Measurements from ENCODE around the gene RASSF1. TPM values are rescaled to one million over a fixed set of nuclear protein-coding genes. Genes with fewer than 3 reads are reported as not detected.

The RASSF1 gene
- total and polyA plus RNA-seq, 2 of the 13 experiments (the other 11 are each of a cell fraction or from before 2014, with no cell fraction given) = 10.2 to 27.5 TPM

DNA sequence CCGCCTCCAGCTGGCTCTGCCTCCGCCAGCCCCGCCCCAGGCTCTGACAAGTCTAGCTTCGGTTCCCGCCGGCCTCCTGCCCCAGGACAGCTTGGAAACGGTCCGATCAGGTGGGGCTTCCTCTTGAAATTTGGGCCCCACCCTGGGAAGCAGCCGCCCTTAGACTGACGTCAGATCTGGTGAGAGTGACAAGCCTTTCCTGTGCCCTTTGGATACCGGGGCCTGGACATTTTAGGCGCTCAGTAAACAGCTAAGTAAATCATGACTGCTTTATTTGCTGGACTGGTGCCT lies 41.1 kb downstream of the RASSF1 start (continued):
- TF ChIP-seq NFAT5 (CRISPR knock-in tag; IDR thresholded peaks at IDR 0.05) (0 out of 2 replicates have a peak, but pooled peaks have one; percentile 20), SSRP1 (CRISPR knock-in tag; IDR thresholded peaks at IDR 0.05) (no peak), ZBTB25 (CRISPR knock-in tag; IDR thresholded peaks at IDR 0.05) (no peak), GABPA (IDR thresholded peaks at IDR 0.05; ENCODE audit: low read depth, low read length) (no peak), GABPA (CRISPR knock-in tag; IDR thresholded peaks at IDR 0.05; ENCODE audit: low read depth) (no peak), PRPF4 (IDR thresholded peaks at IDR 0.05; ENCODE audit: low read depth, low read length, poor library complexity, severe bottlenecking) (no peak), KAT8 (CRISPR knock-in tag; IDR thresholded peaks at IDR 0.05) (peak; percentile 53; the same call in 1 of the 2 replicates), ISX (CRISPR knock-in tag; conservative IDR thresholded peaks at IDR 0.05) (0 out of 2 replicates have a peak, but pooled peaks have one; percentile 33), KDM4B (CRISPR knock-in tag; IDR thresholded peaks at IDR 0.05) (no peak), FOXK2 (IDR thresholded peaks at IDR 0.05) (no peak), PHF20 (CRISPR knock-in tag; IDR thresholded peaks at IDR 0.05) (no peak), CREB1 (IDR thresholded peaks at IDR 0.05) (peak; percentile 83), CREB1 (CRISPR knock-in tag; IDR thresholded peaks at IDR 0.05) (peak; percentile 88), MTA1 (CRISPR knock-in tag; IDR thresholded peaks at IDR 0.05; ENCODE audit: borderline replicate concordance) (no peak), ZNF563 (CRISPR knock-in tag; IDR thresholded peaks at IDR 0.05) (0 out of 2 replicates have a peak, but pooled peaks have one; percentile 41), PHF8 (CRISPR knock-in tag; IDR thresholded peaks at IDR 0.05) (0 out of 2 replicates have a peak, but pooled peaks have one; percentile 10), NFKBIZ (CRISPR knock-in tag; IDR thresholded peaks at IDR 0.05) (no peak), POLR2AphosphoS5 (IDR thresholded peaks at IDR 0.05; ENCODE audit: low read depth, low read length) (peak; percentile 36; the same call in 1 of the 2 replicates)
- TF ChIP-seq, protein P1, sequence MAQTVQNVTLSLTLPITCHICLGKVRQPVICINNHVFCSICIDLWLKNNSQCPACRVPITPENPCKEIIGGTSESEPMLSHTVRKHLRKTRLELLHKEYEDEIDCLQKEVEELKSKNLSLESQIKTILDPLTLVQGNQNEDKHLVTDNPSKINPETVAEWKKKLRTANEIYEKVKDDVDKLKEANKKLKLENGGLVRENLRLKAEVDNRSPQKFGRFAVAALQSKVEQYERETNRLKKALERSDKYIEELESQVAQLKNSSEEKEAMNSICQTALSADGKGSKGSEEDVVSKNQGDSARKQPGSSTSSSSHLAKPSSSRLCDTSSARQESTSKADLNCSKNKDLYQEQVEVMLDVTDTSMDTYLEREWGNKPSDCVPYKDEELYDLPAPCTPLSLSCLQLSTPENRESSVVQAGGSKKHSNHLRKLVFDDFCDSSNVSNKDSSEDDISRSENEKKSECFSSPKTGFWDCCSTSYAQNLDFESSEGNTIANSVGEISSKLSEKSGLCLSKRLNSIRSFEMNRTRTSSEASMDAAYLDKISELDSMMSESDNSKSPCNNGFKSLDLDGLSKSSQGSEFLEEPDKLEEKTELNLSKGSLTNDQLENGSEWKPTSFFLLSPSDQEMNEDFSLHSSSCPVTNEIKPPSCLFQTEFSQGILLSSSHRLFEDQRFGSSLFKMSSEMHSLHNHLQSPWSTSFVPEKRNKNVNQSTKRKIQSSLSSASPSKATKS (CRISPR knock-in tag; IDR thresholded peaks at IDR 0.05) = no peak
- TF ChIP-seq, protein P2, sequence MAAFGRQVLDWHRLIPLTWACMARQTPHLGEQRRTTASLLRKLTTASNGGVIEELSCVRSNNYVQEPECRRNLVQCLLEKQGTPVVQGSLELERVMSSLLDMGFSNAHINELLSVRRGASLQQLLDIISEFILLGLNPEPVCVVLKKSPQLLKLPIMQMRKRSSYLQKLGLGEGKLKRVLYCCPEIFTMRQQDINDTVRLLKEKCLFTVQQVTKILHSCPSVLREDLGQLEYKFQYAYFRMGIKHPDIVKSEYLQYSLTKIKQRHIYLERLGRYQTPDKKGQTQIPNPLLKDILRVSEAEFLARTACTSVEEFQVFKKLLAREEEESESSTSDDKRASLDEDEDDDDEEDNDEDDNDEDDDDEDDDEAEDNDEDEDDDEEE (CRISPR knock-in tag; IDR thresholded peaks at IDR 0.05) = 0 out of 2 replicates have a peak, but pooled peaks have one; percentile 78
